Activated CD8-positive, alpha-beta memory T cell treated with anti-CD3 and anti-CD28 coated beads, Interleukin-2, amount 10 ng/mL, durations not matched to agents 7 days and 5 days (primary cell): ENCODE results near the gene ADARB2. TPM values are rescaled to one million over a fixed set of nuclear protein-coding genes. Genes with fewer than 3 reads are reported as not detected.

ENCODE experiments used
- ATAC-seq: fragments of 150-1000 bp; cut with Tn5 transposase; one replicate; pipeline ENCODE4 v1.10.0; 2021; ENCODE audit warnings: moderate library complexity
- CTCF ChIA-PET: fragments of 350-600 bp; sonication (Branson Sonifier 250); formaldehyde crosslinking; loops from one replicate; lab custom pipeline; 2021; ENCODE audit warnings: antibody characterized with exemption; lab: Charles Lee
- DNase-seq: peaks from one replicate; pipeline ENCODE4 v3.0.0-alpha.2; 2020
- H3K27ac Mint-ChIP-seq: one replicate; pipeline ENCODE4 v1.8.0; 2021; ENCODE audit warnings: mild to moderate bottlenecking, mixed read lengths
- H3K27me3 Mint-ChIP-seq: one replicate; pipeline ENCODE4 v1.8.0; 2021; ENCODE audit warnings: mixed read lengths
- H3K36me3 Mint-ChIP-seq: one replicate; pipeline ENCODE4 v1.8.0; 2021; ENCODE audit warnings: mild to moderate bottlenecking, mixed read lengths
- H3K4me1 Mint-ChIP-seq: one replicate; pipeline ENCODE4 v1.8.0; 2021; ENCODE audit warnings: mixed read lengths
- H3K4me3 Mint-ChIP-seq: one replicate; pipeline ENCODE4 v1.8.0; 2021; ENCODE audit warnings: mild to moderate bottlenecking, moderate library complexity, mixed read lengths
- H3K9me3 Mint-ChIP-seq: one replicate; pipeline ENCODE4 v1.8.0; 2022; ENCODE audit warnings: low read depth, mixed read lengths
- total RNA-seq, 2 experiments: library from RNA; stranded (reverse); gene quantifications; one replicate each; pipeline ENCODE4 v1.2.3, GENCODE V29; 2021

ADARB2 gene
- total RNA-seq, 2 experiments from 2014 or later: not detected

DNA sequence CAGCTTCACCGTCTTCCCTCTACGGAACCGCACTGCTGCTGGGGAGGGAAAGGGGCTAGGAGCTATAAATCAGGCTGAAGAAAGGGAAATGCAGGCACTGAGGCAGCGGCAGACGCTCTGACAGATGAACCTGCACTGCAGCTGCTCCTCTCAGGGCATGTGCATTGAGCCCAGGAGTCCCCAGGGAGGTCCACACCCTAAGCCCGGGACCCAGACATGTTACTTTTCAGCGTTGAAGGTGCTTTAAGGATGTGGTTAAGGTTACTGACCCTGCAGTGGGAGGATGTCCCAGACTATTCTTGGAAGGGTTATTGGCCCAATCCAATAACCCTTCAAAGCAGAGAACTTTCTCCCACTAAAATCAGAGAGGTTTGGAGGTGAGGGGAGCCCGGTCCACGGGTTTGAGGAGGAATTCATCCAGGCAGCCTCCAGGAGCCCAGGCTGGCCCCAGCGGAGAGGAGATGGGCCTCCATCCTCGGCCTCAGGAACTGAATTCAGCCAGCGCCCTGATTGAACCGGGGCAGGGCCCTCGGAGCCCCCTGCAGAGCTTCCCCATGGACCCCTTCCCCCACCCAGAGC, 75.4 kb downstream of the ADARB2 start:
- no peaks in the 10 kb centered on the region for H3K9me3 Mint-ChIP-seq
- no peak overlapping the region for H3K27ac Mint-ChIP-seq
- H3K36me3 Mint-ChIP-seq: no peaks in the 10 kb centered on the region
- no peaks in the 10 kb centered on the region for H3K27me3 Mint-ChIP-seq
- DNase-seq: no peak
- ATAC-seq: no peak
- no peaks in the 10 kb centered on the region for H3K4me1 Mint-ChIP-seq
- CTCF ChIA-PET: no interaction called here
- no peak overlapping the region for H3K4me3 Mint-ChIP-seq

DNA sequence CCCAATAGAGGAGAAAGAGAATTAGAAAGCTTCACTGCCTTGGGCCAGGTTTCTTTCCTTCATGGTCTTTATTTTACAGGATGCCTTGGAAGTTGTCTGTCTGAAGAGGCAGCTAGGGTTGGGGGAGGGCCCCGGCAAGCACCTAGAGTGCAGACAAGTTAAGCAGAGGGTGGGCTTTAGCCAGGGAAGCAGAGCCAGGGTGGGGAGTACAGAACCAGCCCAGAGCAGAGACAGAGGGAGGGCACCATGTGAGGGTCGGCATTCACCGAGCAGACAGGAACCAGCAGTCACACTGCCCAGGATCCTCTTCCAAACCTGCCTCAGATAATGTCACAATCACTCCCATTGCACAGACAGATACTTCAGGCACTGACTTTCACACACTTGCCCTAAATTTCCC, 75.9 kb downstream of the ADARB2 start:
- Mint-ChIP-seq H3K4me3 (no peak overlapping the region), H3K27ac (no peak overlapping the region), H3K36me3 (no peaks in the 10 kb centered on the region), H3K4me1 (no peaks in the 10 kb centered on the region), H3K27me3 (no peaks in the 10 kb centered on the region), H3K9me3 (no peaks in the 10 kb centered on the region)
- CTCF ChIA-PET: no interaction called here
- no peak for ATAC-seq
- DNase-seq: no peak

DNA sequence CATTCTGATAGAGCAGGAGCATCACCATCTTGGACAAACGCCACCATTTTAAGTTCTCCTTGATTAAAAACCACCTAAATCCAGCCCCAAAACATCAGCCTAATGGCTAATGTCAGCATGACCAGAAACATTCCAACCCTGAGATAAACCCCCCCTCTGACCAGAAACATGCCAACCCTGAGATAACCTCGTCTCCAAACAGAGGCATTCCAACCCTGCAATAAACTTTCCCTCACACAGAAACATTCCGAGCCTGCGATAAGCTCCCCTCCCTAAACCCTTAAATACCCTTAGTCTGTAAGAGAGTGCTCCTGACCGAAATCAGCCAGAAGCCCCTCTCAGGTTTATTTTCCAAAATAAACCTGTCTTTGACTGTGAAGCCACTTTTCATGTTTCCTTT, 76.5 kb downstream of the ADARB2 start:
- ATAC-seq: no peak
- no peak overlapping the region for H3K4me3 Mint-ChIP-seq
- no peak for DNase-seq
- no peaks in the 10 kb centered on the region for H3K27me3 Mint-ChIP-seq
- CTCF ChIA-PET: no interaction called here
- no peaks in the 10 kb centered on the region for H3K4me1 Mint-ChIP-seq
- H3K36me3 Mint-ChIP-seq: no peaks in the 10 kb centered on the region
- no peaks in the 10 kb centered on the region for H3K9me3 Mint-ChIP-seq
- no peak overlapping the region for H3K27ac Mint-ChIP-seq

DNA sequence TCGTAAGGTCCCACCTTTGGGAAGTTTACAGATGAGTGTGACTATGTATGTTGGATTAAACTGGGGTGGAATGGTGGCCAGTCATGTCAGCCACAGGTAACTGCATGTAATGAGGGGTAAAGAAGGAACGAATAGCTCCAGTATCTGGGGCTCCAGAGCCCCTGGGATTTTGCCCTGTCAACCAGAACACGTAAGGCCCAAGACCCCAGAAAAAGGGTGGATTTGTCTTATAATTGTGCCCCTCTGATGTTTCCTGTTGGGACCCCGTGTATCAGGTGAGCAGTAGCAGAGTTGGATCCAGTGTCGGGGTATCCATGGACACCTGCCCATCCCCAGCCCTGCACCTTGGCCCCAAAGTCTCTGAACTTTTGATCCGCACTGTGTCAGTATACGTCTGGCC, 76.9 kb downstream of the ADARB2 start:
- H3K4me3 Mint-ChIP-seq: no peak overlapping the region
- no peaks in the 10 kb centered on the region for H3K27me3 Mint-ChIP-seq
- no peak overlapping the region for H3K27ac Mint-ChIP-seq
- H3K4me1 Mint-ChIP-seq: no peaks in the 10 kb centered on the region
- no peaks in the 10 kb centered on the region for H3K36me3 Mint-ChIP-seq
- H3K9me3 Mint-ChIP-seq: no peaks in the 10 kb centered on the region
- DNase-seq (no peak), ATAC-seq (no peak)
- CTCF ChIA-PET: no interaction called here

DNA sequence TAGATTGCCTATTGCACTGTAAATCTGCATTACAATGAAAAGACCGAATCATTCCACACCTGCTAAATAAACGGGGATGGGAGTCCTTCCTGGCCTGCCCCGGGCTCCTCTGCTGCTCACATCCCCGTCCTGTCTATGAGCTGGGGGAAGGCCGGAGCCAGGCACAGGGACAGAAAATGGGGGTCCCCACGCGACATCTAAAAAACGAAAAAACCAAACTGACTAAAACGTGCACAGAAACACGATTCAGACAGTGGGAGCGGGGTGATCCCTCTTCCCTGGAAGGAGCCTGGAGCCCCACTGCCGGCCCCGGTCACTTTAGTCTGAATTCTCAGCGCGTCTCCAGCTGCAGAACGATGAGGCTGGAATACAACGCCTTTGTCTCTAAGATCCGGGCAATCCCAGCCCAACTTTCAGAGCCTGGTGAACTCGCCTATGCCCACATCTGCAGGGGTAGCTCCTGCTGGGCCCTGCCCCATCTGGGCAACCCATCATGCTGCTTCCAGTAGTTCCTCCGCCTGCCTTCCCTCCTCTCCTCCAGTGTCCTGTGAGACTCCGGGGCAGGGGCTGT, 78.0 kb downstream of the ADARB2 start:
- Mint-ChIP-seq H3K27me3 (no peaks in the 10 kb centered on the region), H3K4me1 (no peaks in the 10 kb centered on the region), H3K27ac (no peak overlapping the region), H3K36me3 (no peaks in the 10 kb centered on the region), H3K9me3 (no peaks in the 10 kb centered on the region), H3K4me3 (no peak overlapping the region)
- DNase-seq (no peak), ATAC-seq (no peak)
- CTCF ChIA-PET: no interaction called here

DNA sequence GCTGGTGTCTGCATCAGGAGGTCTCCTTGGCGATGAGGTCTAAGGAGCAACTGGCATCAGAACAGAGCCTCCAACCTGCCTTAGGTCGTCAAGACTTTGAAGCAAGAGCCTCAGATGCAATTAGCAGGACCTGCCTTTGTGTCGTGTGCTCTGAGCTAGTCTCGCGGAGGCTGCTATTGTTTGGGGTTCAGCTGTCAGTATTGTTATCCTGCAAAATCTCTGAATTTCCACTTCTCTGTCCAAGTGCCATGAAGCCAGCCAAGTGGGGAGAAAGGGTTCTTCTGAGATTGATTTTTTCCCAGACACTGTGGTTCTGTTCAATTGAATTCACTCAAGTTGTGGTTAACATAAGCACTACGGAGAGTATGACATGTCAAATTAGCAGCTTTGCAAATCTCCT, 78.7 kb downstream of the ADARB2 start:
- no peaks in the 10 kb centered on the region for H3K36me3 Mint-ChIP-seq
- ATAC-seq: no peak

DNA sequence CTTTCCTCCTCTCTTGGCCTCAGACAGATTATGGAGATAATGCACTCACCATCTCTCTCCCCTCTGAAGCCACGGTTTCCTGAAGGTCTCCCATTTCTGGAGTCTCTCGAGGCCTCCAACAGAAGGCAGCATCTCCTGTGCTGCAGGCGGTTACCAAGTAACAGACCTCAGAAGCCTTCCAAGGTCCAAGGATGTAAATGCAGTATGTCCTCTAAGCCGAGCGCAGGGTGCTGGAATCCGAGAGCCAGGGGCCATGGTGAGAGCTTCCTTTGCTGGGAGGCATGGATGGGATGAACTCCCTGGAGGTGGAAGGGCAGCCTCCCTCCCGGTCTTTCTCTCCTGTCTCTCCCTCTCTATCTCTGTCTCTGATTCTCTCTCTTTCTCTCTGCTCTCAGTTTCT, 79.8 kb downstream of the ADARB2 start:
- Mint-ChIP-seq H3K4me3 (no peak overlapping the region), H3K4me1 (no peaks in the 10 kb centered on the region), H3K36me3 (no peaks in the 10 kb centered on the region), H3K27me3 (no peaks in the 10 kb centered on the region), H3K9me3 (no peaks in the 10 kb centered on the region), H3K27ac (no peak overlapping the region)
- CTCF ChIA-PET: no interaction called here
- ATAC-seq: no peak
- DNase-seq: no peak

More for the DNA sequence above, 78.7 kb downstream of the ADARB2 start:
- CTCF ChIA-PET: no interaction called here
- H3K27ac Mint-ChIP-seq: no peak overlapping the region
- H3K4me1 Mint-ChIP-seq: no peaks in the 10 kb centered on the region
- no peaks in the 10 kb centered on the region for H3K27me3 Mint-ChIP-seq
- DNase-seq: no peak
- no peak overlapping the region for H3K4me3 Mint-ChIP-seq
- H3K9me3 Mint-ChIP-seq: no peaks in the 10 kb centered on the region

DNA sequence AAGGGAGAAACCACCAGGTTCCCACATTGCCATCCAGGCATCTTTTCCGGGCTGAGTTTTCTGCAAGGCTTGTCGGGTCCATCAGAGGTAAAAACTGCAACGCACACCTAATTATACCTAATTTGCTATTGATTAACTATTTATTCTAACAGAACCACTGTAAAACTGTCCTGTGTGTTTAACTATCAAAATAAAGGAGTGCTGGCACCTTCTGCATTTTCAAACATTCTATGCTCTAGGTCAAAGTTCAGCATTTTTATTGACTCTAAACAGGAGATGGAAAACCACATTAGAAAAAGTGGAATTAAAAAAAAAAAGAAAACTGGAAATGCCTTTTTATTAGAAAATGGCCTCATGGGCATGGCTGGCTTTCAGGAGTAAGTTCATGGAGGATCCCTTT, 82.0 kb downstream of the ADARB2 start:
- CTCF ChIA-PET: no interaction called here
- Mint-ChIP-seq H3K27me3 (no peaks in the 10 kb centered on the region), H3K9me3 (no peaks in the 10 kb centered on the region), H3K27ac (no peak overlapping the region), H3K36me3 (no peaks in the 10 kb centered on the region), H3K4me3 (no peak overlapping the region), H3K4me1 (no peaks in the 10 kb centered on the region)
- ATAC-seq (no peak), DNase-seq (no peak)

DNA sequence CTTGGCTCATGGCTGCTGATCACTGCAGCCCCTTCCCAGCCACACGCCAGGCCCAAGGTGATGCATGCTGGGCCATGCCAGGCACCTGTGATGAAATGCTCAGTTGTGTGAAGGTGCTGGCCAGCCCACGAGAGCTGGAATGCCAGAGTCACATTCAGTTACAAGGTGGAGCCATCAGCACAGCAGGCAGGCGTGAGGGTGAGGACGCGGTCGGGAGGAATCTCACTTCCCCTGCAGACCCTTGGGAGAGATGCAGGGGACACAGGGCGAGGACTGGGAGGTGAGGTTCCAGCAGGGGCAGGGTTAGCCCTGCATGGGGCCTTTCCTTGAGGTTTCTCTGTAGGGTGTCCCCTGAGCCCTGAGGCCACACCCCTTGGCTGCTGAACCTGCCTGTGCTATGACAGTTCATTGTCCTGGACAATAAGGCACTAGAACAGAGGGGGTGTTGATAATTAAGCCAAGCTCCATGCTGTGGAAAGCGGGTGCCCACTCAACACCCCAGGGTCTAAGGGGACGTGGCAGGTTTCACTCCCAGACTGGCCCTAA, 82.4 kb downstream of the ADARB2 start:
- H3K36me3 Mint-ChIP-seq: no peaks in the 10 kb centered on the region
- H3K4me3 Mint-ChIP-seq: no peak overlapping the region
- DNase-seq (no peak), ATAC-seq (no peak)
- H3K9me3 Mint-ChIP-seq: no peaks in the 10 kb centered on the region
- CTCF ChIA-PET: no interaction called here
- H3K27ac Mint-ChIP-seq: no peak overlapping the region
- H3K4me1 Mint-ChIP-seq: no peaks in the 10 kb centered on the region
- no peaks in the 10 kb centered on the region for H3K27me3 Mint-ChIP-seq

DNA sequence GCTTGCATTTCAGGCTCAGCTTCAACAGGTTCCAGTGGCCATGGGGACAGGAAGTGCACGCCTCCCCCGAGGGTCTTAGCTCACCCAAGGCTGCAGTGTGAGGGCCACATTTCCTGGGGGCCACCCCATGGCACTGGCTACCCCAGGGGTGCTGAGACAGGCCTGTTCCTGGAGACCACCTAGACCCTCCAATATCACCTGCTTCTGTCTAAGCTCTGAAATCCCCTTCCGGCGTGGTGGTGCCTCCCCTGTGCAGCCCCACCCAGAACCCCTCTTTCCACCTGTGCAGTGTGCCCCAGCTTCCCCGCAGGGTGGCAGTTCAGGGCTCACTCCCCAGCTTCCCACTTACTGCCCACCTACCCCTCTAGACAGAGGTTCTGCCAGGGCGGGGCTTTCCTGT, 83.1 kb downstream of the ADARB2 start:
- H3K27me3 Mint-ChIP-seq: no peaks in the 10 kb centered on the region
- H3K4me3 Mint-ChIP-seq: no peak overlapping the region
- ATAC-seq: no peak
- CTCF ChIA-PET: no interaction called here
- no peak for DNase-seq
- H3K36me3 Mint-ChIP-seq: no peaks in the 10 kb centered on the region
- H3K4me1 Mint-ChIP-seq: no peaks in the 10 kb centered on the region
- no peaks in the 10 kb centered on the region for H3K9me3 Mint-ChIP-seq
- no peak overlapping the region for H3K27ac Mint-ChIP-seq

DNA sequence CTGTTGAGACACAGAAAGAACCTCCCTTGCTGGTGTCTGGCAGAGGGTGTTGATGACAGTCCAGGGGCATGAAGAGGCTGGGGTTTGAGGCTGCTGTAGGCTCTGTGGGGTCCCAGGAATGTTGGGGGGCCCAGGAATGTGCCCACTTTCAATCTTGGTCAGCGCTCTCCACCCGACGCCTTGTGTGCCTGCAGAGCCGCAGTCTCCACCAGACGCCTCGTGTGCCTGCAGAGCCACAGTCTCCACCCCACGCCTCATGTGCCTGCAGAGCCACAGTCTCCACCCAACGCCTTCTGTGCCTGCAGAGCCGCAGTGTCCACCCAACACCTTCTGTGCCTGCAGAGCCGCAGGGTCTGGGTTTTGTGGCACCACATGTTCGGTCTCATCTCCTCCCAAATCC, 84.0 kb downstream of the ADARB2 start:
- H3K27ac Mint-ChIP-seq: no peak overlapping the region
- CTCF ChIA-PET: no interaction called here
- no peak for DNase-seq
- no peak for ATAC-seq
- no peaks in the 10 kb centered on the region for H3K9me3 Mint-ChIP-seq
- H3K4me3 Mint-ChIP-seq: no peak overlapping the region
- H3K4me1 Mint-ChIP-seq: no peaks in the 10 kb centered on the region
- no peaks in the 10 kb centered on the region for H3K27me3 Mint-ChIP-seq
- no peaks in the 10 kb centered on the region for H3K36me3 Mint-ChIP-seq

DNA sequence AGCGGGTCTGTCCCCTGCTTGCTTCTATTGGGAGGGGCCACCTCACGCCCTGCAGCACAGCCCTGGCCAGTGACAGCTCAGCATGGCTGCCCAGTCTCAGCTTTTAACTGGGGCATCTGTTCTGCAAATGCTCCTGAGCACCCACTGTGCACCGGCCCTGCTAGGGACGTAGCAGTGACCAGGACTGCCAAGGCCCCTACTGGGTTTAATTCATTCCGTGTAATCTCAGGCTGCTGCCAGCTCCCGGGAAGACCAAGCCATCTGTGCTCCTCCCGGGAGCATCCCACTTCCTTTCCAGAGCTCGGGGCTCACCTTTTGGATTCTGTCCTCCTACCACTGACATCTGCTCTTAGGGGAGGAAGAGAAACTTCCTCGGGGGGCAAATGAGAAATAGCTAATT, 85.2 kb downstream of the ADARB2 start:
- CTCF ChIA-PET: no interaction called here
- H3K4me1 Mint-ChIP-seq: no peaks in the 10 kb centered on the region
- H3K27me3 Mint-ChIP-seq: no peaks in the 10 kb centered on the region
- no peaks in the 10 kb centered on the region for H3K9me3 Mint-ChIP-seq
- no peak overlapping the region for H3K27ac Mint-ChIP-seq
- H3K36me3 Mint-ChIP-seq: no peaks in the 10 kb centered on the region
- H3K4me3 Mint-ChIP-seq: no peak overlapping the region
- DNase-seq: no peak
- ATAC-seq: no peak

DNA sequence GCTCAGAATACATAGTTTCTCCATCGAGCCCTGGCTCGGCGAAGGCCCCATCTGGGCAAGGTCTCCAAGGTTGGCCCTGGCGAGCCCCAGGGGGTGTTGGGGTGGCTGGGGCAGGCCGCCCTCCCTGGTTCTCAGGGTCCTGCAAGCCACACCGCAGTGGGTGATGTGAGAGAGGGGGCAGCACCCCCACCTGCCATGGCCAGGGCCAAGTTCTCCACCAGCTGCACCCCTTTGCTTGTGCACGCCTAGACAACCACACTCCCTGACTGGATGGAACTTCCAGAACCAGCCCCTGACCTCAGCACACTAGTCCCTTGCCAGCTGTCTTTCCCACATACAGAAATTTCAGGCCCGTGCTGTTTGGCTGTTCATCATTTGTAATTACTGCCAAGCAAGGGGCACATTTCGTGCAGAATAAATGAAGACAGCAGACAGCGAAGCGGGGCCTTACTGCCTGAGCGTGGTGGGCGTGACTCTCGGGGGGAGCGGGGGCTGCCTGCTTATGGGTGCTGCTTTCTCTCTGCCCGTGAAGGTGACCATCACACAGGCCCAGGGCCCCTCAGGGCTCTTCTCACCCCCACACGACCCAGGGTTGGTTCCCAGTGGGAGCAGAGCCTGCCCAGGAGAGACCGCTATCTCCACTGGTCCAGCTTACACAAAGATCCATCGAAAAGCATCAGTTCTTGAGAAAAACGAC, 85.9 kb downstream of the ADARB2 start:
- CTCF ChIA-PET: no interaction called here
- no peaks in the 10 kb centered on the region for H3K36me3 Mint-ChIP-seq
- ATAC-seq: no peak
- no peaks in the 10 kb centered on the region for H3K4me1 Mint-ChIP-seq
- DNase-seq: no peak
- peaks cover 3% of the 10 kb centered on the region for H3K9me3 Mint-ChIP-seq
- no peak overlapping the region for H3K27ac Mint-ChIP-seq
- no peaks in the 10 kb centered on the region for H3K27me3 Mint-ChIP-seq
- no peak overlapping the region for H3K4me3 Mint-ChIP-seq

DNA sequence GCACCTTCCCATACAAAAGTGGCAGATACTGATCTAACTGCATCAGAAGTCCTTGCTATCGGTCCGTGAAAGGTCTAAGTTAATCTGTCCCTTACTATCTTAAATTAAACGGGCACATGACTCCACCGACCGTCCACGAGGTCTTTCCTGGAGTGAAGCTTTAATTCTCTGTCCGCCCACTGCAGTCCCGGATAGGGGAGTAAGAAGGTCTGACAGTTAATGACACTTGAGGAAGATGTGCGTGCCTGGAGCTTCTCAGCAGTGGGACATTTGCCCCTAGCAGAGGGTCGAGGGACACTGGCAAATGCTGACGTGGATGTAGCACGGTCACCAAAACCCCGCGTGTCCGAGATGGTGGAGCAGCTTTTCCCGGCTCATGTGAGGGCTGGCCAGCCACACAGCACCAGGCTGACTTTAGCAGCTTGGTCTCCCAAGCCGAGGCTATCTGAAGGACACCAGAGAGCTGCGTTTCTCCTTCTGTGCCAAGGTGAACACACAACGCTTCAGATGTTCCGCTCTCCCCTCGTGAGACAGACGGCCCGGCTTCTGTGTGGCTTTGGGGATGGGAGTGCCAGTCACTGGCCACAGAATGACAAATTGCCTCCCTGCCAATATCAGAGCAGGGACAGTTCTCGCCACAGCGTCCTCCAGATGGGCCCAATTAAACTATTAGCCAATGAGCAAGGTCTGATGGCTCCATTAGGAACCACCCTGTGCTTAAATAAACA, 86.6 kb downstream of the ADARB2 start:
- H3K27me3 Mint-ChIP-seq: no peaks in the 10 kb centered on the region
- ATAC-seq: no peak

More for the DNA sequence above, 86.6 kb downstream of the ADARB2 start:
- Mint-ChIP-seq H3K4me1 (no peaks in the 10 kb centered on the region), H3K4me3 (no peak overlapping the region), H3K9me3 (peaks cover 3% of the 10 kb centered on the region), H3K36me3 (no peaks in the 10 kb centered on the region), H3K27ac (no peak overlapping the region)
- DNase-seq: no peak
- CTCF ChIA-PET: no interaction called here
